ENCODE measurements around the gene HSD17B12.

HSD17B12 gene

DNA sequence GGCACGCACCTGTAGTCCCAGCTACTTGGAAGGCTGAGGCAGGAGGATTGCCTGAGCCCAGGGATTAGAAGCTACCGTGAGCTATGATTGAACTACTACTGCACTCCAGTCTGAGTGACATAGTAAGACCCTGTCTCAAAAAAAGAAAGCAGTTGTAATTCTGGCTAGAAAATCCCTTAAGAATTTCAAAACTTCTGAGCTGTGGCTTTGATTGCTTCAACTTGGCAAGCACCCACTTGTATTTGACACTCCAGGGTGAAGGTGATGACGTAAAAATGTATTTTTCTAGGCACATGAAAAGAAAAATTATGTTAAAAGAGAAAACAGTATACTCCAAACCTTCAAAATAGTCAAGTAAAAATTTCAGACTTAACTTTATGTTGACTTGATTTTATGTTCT, 176.5 kb downstream of the HSD17B12 start:
- H3K36me3 ChIP-seq (ENCODE audit: insufficient read depth, low read length) = 0 out of 2 replicates have a peak, but pooled peaks cover 3% of the 10 kb centered on the region
- no peak overlapping the region for H3K9ac ChIP-seq (ENCODE audit: low read depth, low read length)
- no peaks in the 10 kb centered on the region for H3K9me3 ChIP-seq (ENCODE audit: control insufficient read depth, insufficient read depth, low read length)
- H3K4me1 ChIP-seq (ENCODE audit: insufficient read depth, low read length) = peaks cover under 1% of the 10 kb centered on the region; the same call in 1 of the 2 replicates

- 0 out of 2 replicates have a peak, but pooled peaks cover 3% of the 10 kb centered on the region for H3K36me3 ChIP-seq (ENCODE audit: insufficient read depth, low read length)
- no peaks in the 10 kb centered on the region for H3K4me1 ChIP-seq (ENCODE audit: insufficient read depth, low read length)
- no peaks in the 10 kb centered on the region for H3K9me3 ChIP-seq (ENCODE audit: control insufficient read depth, insufficient read depth, low read length)
- H3K9ac ChIP-seq (ENCODE audit: low read depth, low read length) = no peak overlapping the region
These were observed 180.6 kb downstream of the HSD17B12 start for GRCh38 chr11:43861141-43861540.

DNA sequence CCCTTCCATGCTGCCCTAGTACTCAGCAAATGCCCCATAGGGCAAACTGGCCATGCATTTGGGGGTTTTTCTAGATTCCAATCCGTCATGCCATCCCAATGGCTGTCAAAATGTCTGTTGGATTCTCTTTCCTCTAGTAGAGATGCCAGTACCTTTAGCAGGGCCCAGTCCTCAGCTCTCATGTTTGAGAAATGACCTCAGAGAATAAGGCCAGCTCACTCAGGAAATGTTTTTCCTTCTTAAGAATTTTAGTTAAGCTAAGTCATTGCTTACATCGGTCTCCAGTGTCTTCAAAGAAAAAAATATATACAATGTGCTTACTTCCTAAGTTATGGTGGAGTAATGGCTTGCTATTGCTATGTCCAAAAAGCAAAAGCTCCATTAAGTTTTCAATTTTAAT, 186.0 kb downstream of the HSD17B12 start:
- H3K4me1 ChIP-seq (ENCODE audit: insufficient read depth, low read length) = no peaks in the 10 kb centered on the region
- no peak overlapping the region for H3K9ac ChIP-seq (ENCODE audit: low read depth, low read length)
- no peaks in the 10 kb centered on the region for H3K36me3 ChIP-seq (ENCODE audit: insufficient read depth, low read length)
- no peaks in the 10 kb centered on the region for H3K9me3 ChIP-seq (ENCODE audit: control insufficient read depth, insufficient read depth, low read length)

DNA sequence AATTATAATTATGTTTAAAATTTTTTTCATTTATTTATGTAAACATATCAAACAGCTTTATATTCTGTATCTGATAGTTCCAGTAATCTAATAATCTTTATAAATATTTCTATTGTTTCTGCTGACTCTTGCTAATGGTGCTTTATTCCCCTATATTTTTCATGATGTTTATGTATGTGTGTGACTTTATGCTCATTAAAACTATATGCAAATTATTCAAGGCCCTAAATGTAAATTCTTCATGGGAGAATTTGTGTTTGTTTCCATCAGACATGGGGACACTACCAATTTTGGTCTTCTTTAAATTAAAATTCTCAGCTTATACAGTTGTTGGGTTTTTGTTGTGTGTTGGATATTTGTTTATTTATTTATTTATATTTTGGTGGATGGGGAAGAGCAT, 186.4 kb downstream of the HSD17B12 start:
- H3K9ac ChIP-seq (ENCODE audit: low read depth, low read length) = no peak overlapping the region

GRCh38 chr11:43868852-43869567, 188.5 kb downstream of the HSD17B12 start:
- H3K36me3 ChIP-seq (ENCODE audit: insufficient read depth, low read length) = no peaks in the 10 kb centered on the region
- H3K4me1 ChIP-seq (ENCODE audit: insufficient read depth, low read length) = no peaks in the 10 kb centered on the region
- H3K9me3 ChIP-seq (ENCODE audit: control insufficient read depth, insufficient read depth, low read length) = no peaks in the 10 kb centered on the region
- no peak overlapping the region for H3K9ac ChIP-seq (ENCODE audit: low read depth, low read length)

More for the DNA sequence above, 186.4 kb downstream of the HSD17B12 start:
- no peaks in the 10 kb centered on the region for H3K4me1 ChIP-seq (ENCODE audit: insufficient read depth, low read length)
- H3K9me3 ChIP-seq (ENCODE audit: control insufficient read depth, insufficient read depth, low read length) = no peaks in the 10 kb centered on the region
- H3K36me3 ChIP-seq (ENCODE audit: insufficient read depth, low read length) = no peaks in the 10 kb centered on the region

GRCh38 chr11:43871051-43871450, 190.5 kb downstream of the HSD17B12 start:
- no peaks in the 10 kb centered on the region for H3K9me3 ChIP-seq (ENCODE audit: control insufficient read depth, insufficient read depth, low read length)
- H3K36me3 ChIP-seq (ENCODE audit: insufficient read depth, low read length) = no peaks in the 10 kb centered on the region
- no peaks in the 10 kb centered on the region for H3K4me1 ChIP-seq (ENCODE audit: insufficient read depth, low read length)
- H3K9ac ChIP-seq (ENCODE audit: low read depth, low read length) = no peak overlapping the region

DNA sequence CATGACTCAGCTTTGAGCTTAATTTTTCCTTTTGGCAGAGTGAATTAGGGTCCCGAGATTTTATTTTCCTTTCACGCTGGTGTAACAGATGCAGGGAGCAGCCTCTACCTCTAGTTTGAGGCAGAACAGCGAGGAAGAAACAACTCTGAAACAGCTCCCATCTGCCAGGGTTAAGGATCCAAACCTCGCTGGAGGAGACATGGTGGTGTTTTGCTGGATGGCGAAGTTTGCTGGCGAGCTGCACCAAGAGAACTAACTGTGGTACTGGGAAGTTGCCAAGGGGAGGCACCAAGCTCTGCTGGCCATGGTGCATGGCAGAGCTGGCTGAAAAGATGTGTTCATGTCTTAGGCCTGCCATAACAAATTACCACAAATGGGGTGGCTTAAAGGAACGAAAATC, 192.5 kb downstream of the HSD17B12 start:
- H3K4me1 ChIP-seq (ENCODE audit: insufficient read depth, low read length) = no peaks in the 10 kb centered on the region
- no peak overlapping the region for H3K9ac ChIP-seq (ENCODE audit: low read depth, low read length)
- no peaks in the 10 kb centered on the region for H3K36me3 ChIP-seq (ENCODE audit: insufficient read depth, low read length)
- no peaks in the 10 kb centered on the region for H3K9me3 ChIP-seq (ENCODE audit: control insufficient read depth, insufficient read depth, low read length)

- H3K4me1 ChIP-seq (ENCODE audit: insufficient read depth, low read length) = no peaks in the 10 kb centered on the region
- H3K9ac ChIP-seq (ENCODE audit: low read depth, low read length) = no peak overlapping the region
- H3K36me3 ChIP-seq (ENCODE audit: insufficient read depth, low read length) = no peaks in the 10 kb centered on the region
- no peaks in the 10 kb centered on the region for H3K9me3 ChIP-seq (ENCODE audit: control insufficient read depth, insufficient read depth, low read length)
These were observed 193.5 kb downstream of the HSD17B12 start for GRCh38 chr11:43874078-43874477.

GRCh38 chr11:43874738-43875137, 194.2 kb downstream of the HSD17B12 start:
- no peaks in the 10 kb centered on the region for H3K9me3 ChIP-seq (ENCODE audit: control insufficient read depth, insufficient read depth, low read length)
- no peak overlapping the region for H3K9ac ChIP-seq (ENCODE audit: low read depth, low read length)
- H3K4me1 ChIP-seq (ENCODE audit: insufficient read depth, low read length) = no peaks in the 10 kb centered on the region
- H3K36me3 ChIP-seq (ENCODE audit: insufficient read depth, low read length) = no peaks in the 10 kb centered on the region

GRCh38 chr11:43879789-43880639, 199.5 kb downstream of the HSD17B12 start:
- Histone ChIP-seq H3K36me3 (ENCODE audit: insufficient read depth, low read length) (no peaks in the 10 kb centered on the region; the same call in 1 of the 2 replicates), H3K4me1 (ENCODE audit: insufficient read depth, low read length) (peaks cover 4% of the 10 kb centered on the region; the same call in 1 of the 2 replicates), H3K9me3 (ENCODE audit: control insufficient read depth, insufficient read depth, low read length) (no peaks in the 10 kb centered on the region), H3K9ac (ENCODE audit: low read depth, low read length) (peak overlapping the region; percentile 80)

- Histone ChIP-seq H3K4me1 (ENCODE audit: insufficient read depth, low read length) (peaks cover 4% of the 10 kb centered on the region; the same call in 1 of the 2 replicates), H3K36me3 (ENCODE audit: insufficient read depth, low read length) (no peaks in the 10 kb centered on the region; the same call in 1 of the 2 replicates), H3K9ac (ENCODE audit: low read depth, low read length) (peak within 1 kb of the TSS; percentile 80), H3K9me3 (ENCODE audit: control insufficient read depth, insufficient read depth, low read length) (no peaks in the 10 kb centered on the region)
These were observed 200.2 kb downstream of the HSD17B12 start, which contains the start of gene ALKBH3 for GRCh38 chr11:43880640-43881159. Gene ALKBH3, plus strand, starts transcription at chr11:43880831. Its CDS starts 1,822 bp downstream, at chr11:43882653.

DNA sequence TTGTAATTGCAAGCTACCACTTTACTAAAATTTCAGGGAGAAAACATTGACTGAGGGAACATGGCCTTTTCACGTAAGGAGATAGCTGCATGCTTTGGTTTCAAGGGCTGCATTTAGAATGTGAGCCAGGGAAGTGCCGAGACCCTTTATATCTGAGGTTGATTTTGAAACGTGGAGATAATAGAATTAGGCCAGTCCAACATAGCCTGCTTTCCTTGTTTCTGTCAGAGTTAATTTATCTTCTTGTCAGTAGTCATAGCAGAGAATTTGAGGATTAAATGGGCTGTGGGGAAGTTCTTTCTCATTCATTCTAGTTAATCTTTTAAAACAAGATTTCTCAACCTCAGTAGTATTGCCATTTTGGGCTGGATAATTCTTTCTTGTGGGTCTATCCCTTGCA, 212.3 kb downstream of the HSD17B12 start:
- Histone ChIP-seq H3K9ac (ENCODE audit: low read depth, low read length) (no peak overlapping the region), H3K9me3 (ENCODE audit: control insufficient read depth, insufficient read depth, low read length) (no peaks in the 10 kb centered on the region), H3K36me3 (ENCODE audit: insufficient read depth, low read length) (peaks cover 15% of the 10 kb centered on the region), H3K4me1 (ENCODE audit: insufficient read depth, low read length) (no peaks in the 10 kb centered on the region)

- Histone ChIP-seq H3K9ac (ENCODE audit: low read depth, low read length) (no peak overlapping the region), H3K36me3 (ENCODE audit: insufficient read depth, low read length) (peaks cover 15% of the 10 kb centered on the region), H3K9me3 (ENCODE audit: control insufficient read depth, insufficient read depth, low read length) (no peaks in the 10 kb centered on the region), H3K4me1 (ENCODE audit: insufficient read depth, low read length) (no peaks in the 10 kb centered on the region)
These were observed 214.0 kb downstream of the HSD17B12 start for GRCh38 chr11:43894546-43894945.

DNA sequence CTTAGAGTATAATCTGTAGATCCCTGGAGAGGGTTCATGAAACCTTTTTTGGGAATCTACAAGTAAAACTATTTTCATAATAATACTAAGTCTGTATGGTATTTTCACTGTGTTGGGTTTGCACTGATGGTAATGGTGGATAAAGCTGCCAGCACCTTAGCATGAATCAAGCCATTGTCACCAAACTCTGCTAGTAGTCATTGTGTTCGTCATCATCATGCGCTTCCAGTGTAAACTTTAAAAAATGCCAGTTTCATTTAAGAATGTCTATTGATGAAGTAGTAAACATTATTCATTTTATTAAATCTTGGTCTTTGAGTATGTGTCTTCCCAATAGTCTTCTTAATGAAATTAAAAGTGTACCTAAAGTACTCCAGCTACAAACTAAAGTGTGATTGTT, 215.1 kb downstream of the HSD17B12 start:
- H3K9me3 ChIP-seq (ENCODE audit: control insufficient read depth, insufficient read depth, low read length) = no peaks in the 10 kb centered on the region
- no peaks in the 10 kb centered on the region for H3K4me1 ChIP-seq (ENCODE audit: insufficient read depth, low read length)
- no peak overlapping the region for H3K9ac ChIP-seq (ENCODE audit: low read depth, low read length)
- peaks cover 15% of the 10 kb centered on the region for H3K36me3 ChIP-seq (ENCODE audit: insufficient read depth, low read length)

Measured in ES-I3 (cell line).